GM18505 (cell line): ENCODE data around the gene BRD2.

Experiments
- ATAC-seq: cut with Tn5 transposase; IDR thresholded peaks from one replicate; pipeline ENCODE4 v1.9.1; 2021; ENCODE audit not compliant: unreplicated experiment
- POLR2A ChIP-seq: IDR thresholded peaks from 4 replicates; pipeline ENCODE4 v1.6.1; 2011; ENCODE audit warnings: borderline replicate concordance; ENCODE audit not compliant: insufficient read depth, insufficient read length; ENCODE audit errors: extremely low read depth

Gene BRD2

GRCh38 chr6:32968093-32968866 lies at the start of gene BRD2:
TSS of gene BRD2 (plus strand) at chr6:32968594. CDS start at chr6:32972899, 4,305 bp downstream.
- TF ChIP-seq POLR2A: peak; percentile 81
- peak; percentile 28 for ATAC-seq

GRCh38 chr6:32920715-32921114 lies 47.7 kb upstream of the BRD2 start:
- TF ChIP-seq POLR2A: no peak
- ATAC-seq: no peak

GRCh38 chr6:32922083-32922482 lies 46.3 kb upstream of the BRD2 start:
- TF ChIP-seq POLR2A: no peak
- no peak for ATAC-seq

- no peak for ATAC-seq
- TF ChIP-seq POLR2A: no peak
Observed at GRCh38 chr6:32931211-32931610, 37.2 kb upstream of the BRD2 start.

GRCh38 chr6:32932132-32932868 lies 36.1 kb upstream of the BRD2 start:
- peak; percentile 44 for TF ChIP-seq POLR2A
- ATAC-seq: no peak

- no peak for TF ChIP-seq POLR2A
- no peak for ATAC-seq
Observed at GRCh38 chr6:32933661-32934085, 34.7 kb upstream of the BRD2 start.

GRCh38 chr6:32935551-32936238 lies 32.7 kb upstream of the BRD2 start:
- peak; percentile 58 for TF ChIP-seq POLR2A
- no peak for ATAC-seq

- TF ChIP-seq POLR2A: no peak
- ATAC-seq: no peak
Observed at GRCh38 chr6:32936239-32937152, 31.9 kb upstream of the BRD2 start.

GRCh38 chr6:32937230-32937633 lies 31.2 kb upstream of the BRD2 start:
- no peak for ATAC-seq
- TF ChIP-seq POLR2A: peak; percentile 24

- no peak for TF ChIP-seq POLR2A
- ATAC-seq: no peak
Observed at GRCh38 chr6:32938494-32938893, 29.9 kb upstream of the BRD2 start.

- TF ChIP-seq POLR2A: peak; percentile 93
- peak; percentile 44 for ATAC-seq
Observed at GRCh38 chr6:32940656-32941213, 27.7 kb upstream of the BRD2 start, which contains the start of gene HLA-DMB. TSS of gene HLA-DMB (minus strand) at chr6:32941028. CDS start at chr6:32940807, 221 bp downstream.

GRCh38 chr6:32941214-32941768 lies 27.1 kb upstream of the BRD2 start:
- peak; percentile 46 for ATAC-seq
- no peak for TF ChIP-seq POLR2A
